GM12878 (cell line): ENCODE data around the gene UEVLD. TPM values are rescaled to one million over a fixed set of nuclear protein-coding genes. Genes with fewer than 3 reads are reported as not detected.

Experiments used
- ATAC-seq: fragments of 200-7000 bp; cut with Tn5 transposase; 3 replicates; pipeline ENCODE4 v1.9.1; 2020; ENCODE audit warnings: mild to moderate bottlenecking, moderate library complexity
- BruUV-seq: library from RNA; stranded (reverse); fragments of 400-500 nt; replicated peaks from 2 replicates; lab custom pipeline; 2021; lab: Mats Ljungman, UMichigan
- CTCF ChIA-PET: fragments of 300-600 bp; sonication (Branson Sonifier 250); formaldehyde crosslinking; extraction: SDS; loops from one replicate; lab custom pipeline; 2021; ENCODE audit warnings: inconsistent platforms; lab: Yijun Ruan, JAX
- POLR2A ChIA-PET: fragments of 350-600 bp; formaldehyde crosslinking; extraction: SDS; loops from one replicate; lab custom pipeline; 2021; ENCODE audit warnings: inconsistent platforms; lab: Charles Lee
- RAD21 ChIA-PET: fragments of 300-600 bp; sonication (Branson Sonifier 250); formaldehyde crosslinking; loops from one replicate; lab custom pipeline; 2023; ENCODE audit warnings: antibody characterized with exemption; ENCODE audit not compliant: unreplicated experiment; lab: Charles Lee
- SMC1A ChIA-PET: fragments of 300-600 bp; sonication (Branson Sonifier 250); formaldehyde crosslinking; loops from one replicate; lab custom pipeline; 2023; ENCODE audit not compliant: unreplicated experiment, uncharacterized antibody; lab: Charles Lee
- DNase-seq: peaks from one replicate; pipeline ENCODE4 v3.0.0-alpha.2; 2011; ENCODE audit warnings: low read depth, low spot score
- FAIRE-seq: peaks from 3 replicates; lab custom pipeline; 2011; peaks lifted over from hg19 to GRCh38; lab: Jason Lieb, UNC
- H2AFZ ChIP-seq: 2 replicates; pipeline ENCODE4 v1.6.0; 2011; ENCODE audit warnings: low read depth, low read length, control low read depth; ENCODE audit not compliant: control insufficient read depth
- H3K27ac ChIP-seq: 2 replicates; pipeline ENCODE4 v1.5.1; 2011; ENCODE audit warnings: control low read depth; ENCODE audit not compliant: control insufficient read depth, insufficient read depth
- H3K27me3 ChIP-seq, 2 experiments: replicated peaks in 1 of 2; 2 replicates each; pipeline versions ENCODE4 v1.6.0 to v1.6.1; 2011; ENCODE audit warnings: low read length in 1 of 2; ENCODE audit not compliant: control insufficient read depth in 2 of 2, insufficient read depth in 2 of 2
- H3K36me3 ChIP-seq, 2 experiments: 2 replicates each; pipeline ENCODE4 v1.5.1; 2011; ENCODE audit warnings: low read length in 1 of 2; ENCODE audit not compliant: control insufficient read depth in 2 of 2, insufficient read depth in 2 of 2
- H3K4me1 ChIP-seq: 2 replicates; pipeline ENCODE4 v1.6.1; 2011; ENCODE audit warnings: mild to moderate bottlenecking, low read length, moderate library complexity, mixed read lengths; ENCODE audit not compliant: control insufficient read depth, insufficient read depth
- H3K4me2 ChIP-seq: 2 replicates; pipeline ENCODE4 v1.6.0; 2011; ENCODE audit warnings: control low read depth; ENCODE audit not compliant: control insufficient read depth, insufficient read depth
- H3K4me3 ChIP-seq: fragments of 200-600 bp; sonication (generic); 2 replicates; pipeline ENCODE4 v1.5.1; 2016
- H3K79me2 ChIP-seq: 2 replicates; pipeline ENCODE4 v1.6.0; 2011; ENCODE audit warnings: low read length; ENCODE audit not compliant: control insufficient read depth, insufficient read depth
- H3K9ac ChIP-seq: 2 replicates; pipeline ENCODE4 v1.8.0; 2011; ENCODE audit warnings: low read length, control low read depth, mixed read lengths; ENCODE audit not compliant: control insufficient read depth, insufficient read depth
- H3K9me3 ChIP-seq: replicated peaks from 3 replicates; pipeline ENCODE4 v1.5.1; 2011; ENCODE audit warnings: mild to moderate bottlenecking, low read length; ENCODE audit not compliant: control insufficient read depth, insufficient read depth
- H4K20me1 ChIP-seq: 2 replicates; pipeline ENCODE4 v1.6.0; 2011; ENCODE audit not compliant: control insufficient read depth, insufficient read depth
- CEBPB ChIP-seq, 2 experiments: fragments of 150-350 bp in 1 of 2; IDR thresholded peaks; 2 replicates each; pipeline ENCODE4 v1.6.1; 2012 to 2014; ENCODE audit warnings: low read depth in 2 of 2, low read length in 2 of 2, borderline replicate concordance in 1 of 2, inconsistent platforms in 1 of 2
- CTCF ChIP-seq, 3 experiments: IDR thresholded peaks in 2 of 3; conservative IDR thresholded peaks in 1 of 3; 2 replicates each; pipeline ENCODE4 v1.5.1; 2011; ENCODE audit warnings: low read depth in 3 of 3, low read length in 3 of 3, mild to moderate bottlenecking in 3 of 3, control low read depth in 2 of 3, moderate library complexity in 2 of 3, inconsistent platforms in 1 of 3, mixed read lengths in 1 of 3; ENCODE audit not compliant: control insufficient read depth in 2 of 3, insufficient read depth in 1 of 3; ENCODE audit errors: extremely low read depth in 1 of 3
- E2F8 ChIP-seq: fragments of 450-650 bp; IDR thresholded peaks from 2 replicates; pipeline ENCODE4 v1.6.1; 2018; ENCODE audit warnings: mild to moderate bottlenecking, low read depth, moderate library complexity; ENCODE audit not compliant: partially characterized antibody
- EP300 ChIP-seq, 2 experiments: fragments of 150-350 bp in 1 of 2; IDR thresholded peaks; 2 replicates each; pipeline ENCODE4 v1.6.1; 2011 to 2012; ENCODE audit warnings: low read depth in 2 of 2, low read length in 2 of 2, borderline replicate concordance in 1 of 2, improper control_type of control experiment in 1 of 2, inconsistent platforms in 1 of 2; ENCODE audit not compliant: control insufficient read depth in 1 of 2
- HDAC6 ChIP-seq: fragments of 200-600 bp; sonication (generic); IDR thresholded peaks from one replicate; pipeline ENCODE4 v1.8.0; 2017; ENCODE audit warnings: antibody characterized with exemption; ENCODE audit not compliant: unreplicated experiment
- ZBTB40 ChIP-seq: fragments of 450-650 bp; IDR thresholded peaks from 2 replicates; pipeline ENCODE4 v1.6.1; 2016; ENCODE audit warnings: mild to moderate bottlenecking, moderate library complexity, borderline replicate concordance
- ZNF687 ChIP-seq: fragments of 450-650 bp; IDR thresholded peaks from 2 replicates; pipeline ENCODE4 v1.6.1; 2017; ENCODE audit warnings: mild to moderate bottlenecking, moderate library complexity
- WGBS: methylation state at CpG from one replicate; pipeline ENCODE4 v1.1.6; 2016; ENCODE audit warnings: low lambda C conversion rate; ENCODE audit not compliant: insufficient replicate concordance, insufficient coverage; ENCODE audit errors: missing lambda C conversion rate; 5-methylcytosine and 5-hydroxymethylcytosine counted together
- in situ Hi-C: fragments of 300-500 bp; cut with MboI; formaldehyde crosslinking; loops from 9 replicates; pipeline ENCODE4 v1.14.3; 2018; ENCODE audit warnings: mixed read lengths
- intact Hi-C: fragments of 100-400 bp; cut with micrococcal nuclease; formaldehyde crosslinking; loops from one replicate; pipeline ENCODE4 v1.14.2; 2022; ENCODE audit not compliant: unreplicated experiment
- polyA plus RNA-seq, 11 experiments: library from polyadenylated mRNA; depleted of rRNA in 4 of 11; unstranded in 6 of 11; stranded (reverse) in 5 of 11; fragments of >200 nt; fragmentation: Nextera tagmentation in 4 of 11; fragmentation: Illumina TruSeq in 1 of 11; extraction: Ambion mirVana in 4 of 11; extraction: Trizol in 1 of 11; gene quantifications; 1 replicate in 1 of 11; 2 replicates in 10 of 11; pipeline versions ENCODE4 v1.2.1 to v1.2.3, GENCODE V29; 2011 to 2016; ENCODE audit warnings: inconsistent platforms in 2 of 11, missing spikeins in 2 of 11, low read depth in 1 of 11
- total RNA-seq, 4 experiments: library from RNA; depleted of rRNA in 3 of 4; stranded (reverse); fragments of >200 nt in 3 of 4; fragmentation: Illumina TruSeq in 1 of 4; extraction: Trizol in 1 of 4; gene quantifications; 2 replicates each; pipeline versions ENCODE4 v1.2.1 to v1.2.3, GENCODE V29; 2013 to 2021

UEVLD gene
- total and polyA plus RNA-seq, 10 of the 15 experiments (the other 5 are each of a cell fraction or from before 2014, with no cell fraction given): 6.5 to 16.3 (median 13.4) TPM

- ChIA-PET SMC1A (interaction anchor here (1.0 to 2.6 kb wide), 6 partner anchors 8 to 52 kb away, joined by 3 to 19 read pairs (median 4); partner anchors contain the start of genes SPTY2D1 and UEVLD), CTCF (interaction anchor here (0.7 to 2.1 kb wide), 3 partner anchors 132 to 336 kb away, joined by 3 to 9 read pairs (median 3); no protein-coding TSS in a partner anchor), RAD21 (interaction anchor here (0.7 to 2.1 kb wide), 3 partner anchors 53 to 785 kb away, joined by 3 to 11 read pairs (median 3); partner anchors contain the start of gene SPTY2D1), POLR2A (interaction anchor here (0.7 to 1.9 kb wide), 3 partner anchors 10 to 250 kb away, joined by 3 to 4 read pairs (median 4); no protein-coding TSS in a partner anchor)
- in situ Hi-C loops: no loop called here
- Histone ChIP-seq H3K4me2 (no peak overlapping the region), H3K36me3 (no peaks in the 10 kb centered on the region), H3K9ac (no peak overlapping the region), H3K27ac (no peak overlapping the region), H3K4me1 (peaks cover 5% of the 10 kb centered on the region; the same call in 1 of the 2 replicates), H2AFZ (no peak overlapping the region), H3K79me2 (no peaks in the 10 kb centered on the region), H4K20me1 (no peaks in the 10 kb centered on the region), H3K27me3 (no peaks in the 10 kb centered on the region), H3K9me3 (no peaks in the 10 kb centered on the region), H3K4me3 (no peak overlapping the region)
- intact Hi-C loops: no loop called here
- BruUV-seq: no TSS peak
- ATAC-seq (no peak), DNase-seq (no peak), FAIRE-seq (no peak)
- 98% methylated on average over 2 of the region's 2 CpGs for WGBS
- TF ChIP-seq E2F8: no peak
- no peak for TF ChIP-seq EP300 (IDR thresholded peaks at IDR 0.05; ENCODE audit: borderline replicate concordance in 1 of 2, control insufficient read depth in 1 of 2, low read depth in 2 of 2, low read length in 2 of 2)
- no peak for TF ChIP-seq HDAC6
- no peak for TF ChIP-seq ZNF687
- TF ChIP-seq ZBTB40: no peak
- no peak for TF ChIP-seq CEBPB (IDR thresholded peaks at IDR 0.05; ENCODE audit: borderline replicate concordance in 1 of 2, low read depth in 2 of 2, low read length in 2 of 2)
- TF ChIP-seq CTCF (IDR thresholded peaks at IDR 0.05 in 2 of 3, conservative IDR thresholded peaks at IDR 0.05 in 1 of 3; ENCODE audit: control insufficient read depth in 2 of 3, extremely low read depth in 1 of 3, insufficient read depth in 1 of 3, low read depth in 3 of 3, low read length in 3 of 3): no peak
Observed at GRCh38 chr11:18580113-18580766, 8.3 kb downstream of the UEVLD start.
